ENCODE results near the gene PPARD.
"Not testable (repeated sequence)": the region's sequence is repeated elsewhere in the genome, so short reads cannot be mapped to it uniquely, and the experiment has no call there.

Gene PPARD

GRCh38 chr6:35302604-35303241, 39.6 kb upstream of the PPARD start:
- peak overlapping the region; percentile 50 for H3K4me3 ChIP-seq (ENCODE audit: low read depth, low read length)
- TF ChIP-seq MYC (IDR thresholded peaks at IDR 0.05; ENCODE audit: low read depth, low read length), result no peak
- TF ChIP-seq MAX (IDR thresholded peaks at IDR 0.05; ENCODE audit: low read depth, low read length), result peak; percentile 37; the same call in 1 of the 2 replicates
- peak; percentile 93 for DNase-seq (ENCODE audit: low read depth)

GRCh38 chr6:35304299-35304698, 38.1 kb upstream of the PPARD start:
- TF ChIP-seq MAX (IDR thresholded peaks at IDR 0.05; ENCODE audit: low read depth, low read length) (no peak), MYC (IDR thresholded peaks at IDR 0.05; ENCODE audit: low read depth, low read length) (no peak), CTCF (IDR thresholded peaks at IDR 0.05; ENCODE audit: low read depth, low read length) (no peak), POLR2A (IDR thresholded peaks at IDR 0.05; ENCODE audit: extremely low read depth, insufficient read length) (no peak)
- H3K4me3 ChIP-seq (ENCODE audit: low read depth, low read length), result no peak overlapping the region
- DNase-seq (ENCODE audit: low read depth), result no peak

- TF ChIP-seq MAX (IDR thresholded peaks at IDR 0.05; ENCODE audit: low read depth, low read length) (no peak), CTCF (IDR thresholded peaks at IDR 0.05; ENCODE audit: low read depth, low read length) (no peak), POLR2A (IDR thresholded peaks at IDR 0.05; ENCODE audit: extremely low read depth, insufficient read length) (no peak), MYC (IDR thresholded peaks at IDR 0.05; ENCODE audit: low read depth, low read length) (no peak)
- no peak overlapping the region for H3K4me3 ChIP-seq (ENCODE audit: low read depth, low read length)
- no peak for DNase-seq (ENCODE audit: low read depth)
These were observed 37.2 kb upstream of the PPARD start for GRCh38 chr6:35305117-35305516.

GRCh38 chr6:35307138-35307537, 35.2 kb upstream of the PPARD start:
- not testable (repeated sequence) for H3K4me3 ChIP-seq (ENCODE audit: low read depth, low read length); DNase-seq (ENCODE audit: low read depth)

- DNase-seq (ENCODE audit: low read depth); H3K4me3 ChIP-seq (ENCODE audit: low read depth, low read length): not testable (repeated sequence)
These were observed 33.8 kb upstream of the PPARD start for GRCh38 chr6:35308543-35308942.

- no peak for TF ChIP-seq MAX (IDR thresholded peaks at IDR 0.05; ENCODE audit: low read depth, low read length)
- no peak for TF ChIP-seq CTCF (IDR thresholded peaks at IDR 0.05; ENCODE audit: low read depth, low read length)
- TF ChIP-seq POLR2A (IDR thresholded peaks at IDR 0.05; ENCODE audit: extremely low read depth, insufficient read length), result no peak
- TF ChIP-seq MYC (IDR thresholded peaks at IDR 0.05; ENCODE audit: low read depth, low read length), result no peak
- no peak for DNase-seq (ENCODE audit: low read depth)
- no peak overlapping the region for H3K4me3 ChIP-seq (ENCODE audit: low read depth, low read length)
These were observed 32.6 kb upstream of the PPARD start for GRCh38 chr6:35309611-35310264.

- no peak overlapping the region for H3K4me3 ChIP-seq (ENCODE audit: low read depth, low read length)
- TF ChIP-seq MAX (IDR thresholded peaks at IDR 0.05; ENCODE audit: low read depth, low read length) (no peak), POLR2A (IDR thresholded peaks at IDR 0.05; ENCODE audit: extremely low read depth, insufficient read length) (no peak), CTCF (IDR thresholded peaks at IDR 0.05; ENCODE audit: low read depth, low read length) (no peak), MYC (IDR thresholded peaks at IDR 0.05; ENCODE audit: low read depth, low read length) (no peak)
- no peak for DNase-seq (ENCODE audit: low read depth)
These were observed 32.0 kb upstream of the PPARD start for GRCh38 chr6:35310265-35310831.
